ENCODE results near the gene TMEM97.

GRCh38 chr17:28344435-28344901 lies 25.5 kb downstream of the TMEM97 start:
- TF ChIP-seq CTCF (IDR thresholded peaks at IDR 0.05) (no peak), POLR2A (IDR thresholded peaks at IDR 0.05) (no peak)
